HepG2 (cell line): ENCODE results near the gene PCBP4. TPM values are rescaled to one million over a fixed set of nuclear protein-coding genes. Genes with fewer than 3 reads are reported as not detected.

Experiments
- ATAC-seq: fragments of 200-7000 bp; cut with Tn5 transposase; 3 replicates; pipeline ENCODE4 v1.9.1; 2020; ENCODE audit warnings: mild to moderate bottlenecking, moderate library complexity
- BruUV-seq: library from RNA; stranded (reverse); fragments of 400-500 nt; replicated peaks from 2 replicates; lab custom pipeline; 2021; lab: Mats Ljungman, UMichigan
- CTCF ChIA-PET: fragments of 300-600 bp; formaldehyde crosslinking; extraction: SDS; loops from one replicate; lab custom pipeline; 2021; ENCODE audit warnings: low total read pairs, inconsistent platforms, low intra/inter-chr PET ratio; lab: Yijun Ruan, JAX
- POLR2A ChIA-PET: fragments of 350-600 bp; sonication (Branson Sonifier 250); formaldehyde crosslinking; loops from one replicate; lab custom pipeline; 2020; ENCODE audit warnings: antibody characterized with exemption, inconsistent platforms; lab: Yijun Ruan, JAX
- DNase-seq: peaks from one replicate; pipeline ENCODE4 v3.0.0-alpha.2; 2015; ENCODE audit warnings: low spot score
- FAIRE-seq: peaks from 3 replicates; lab custom pipeline; 2011; peaks lifted over from hg19 to GRCh38; lab: Jason Lieb, UNC
- H2AFZ ChIP-seq: one replicate; pipeline ENCODE4 v1.6.1; 2011; ENCODE audit warnings: low read length, inconsistent platforms
- H3K27ac ChIP-seq: fragments of 300-600 bp; 3 replicates; pipeline ENCODE4 v1.8.0; 2011; ENCODE audit warnings: mixed run types, mild to moderate bottlenecking, mixed read lengths, low read length, inconsistent platforms; ENCODE audit not compliant: insufficient read depth; ENCODE audit errors: extremely low read length
- H3K27me3 ChIP-seq, 2 experiments: fragments of 200-600 bp in 1 of 2; 2 replicates in 1 of 2; 3 replicates in 1 of 2; pipeline versions ENCODE4 v1.6.0 to v1.8.0; 2011; ENCODE audit warnings: low read length in 2 of 2, mild to moderate bottlenecking in 2 of 2, moderate library complexity in 2 of 2, inconsistent platforms in 1 of 2; ENCODE audit not compliant: insufficient read depth in 2 of 2, control insufficient read depth in 1 of 2
- H3K36me3 ChIP-seq, 2 experiments: fragments of 200-600 bp in 1 of 2; replicated peaks in 1 of 2; 2 replicates in 1 of 2; 3 replicates in 1 of 2; pipeline versions ENCODE4 v1.5.1 to v1.8.0; 2011; ENCODE audit warnings: low read length in 2 of 2, inconsistent platforms in 1 of 2; ENCODE audit not compliant: insufficient read depth in 2 of 2, control insufficient read depth in 1 of 2
- H3K4me1 ChIP-seq: 2 replicates; pipeline ENCODE4 v1.5.1; 2012; ENCODE audit warnings: low read length, inconsistent platforms; ENCODE audit not compliant: insufficient read depth
- H3K4me2 ChIP-seq: 2 replicates; pipeline ENCODE4 v1.6.0; 2011; ENCODE audit warnings: low read depth, low read length, inconsistent platforms
- H3K4me3 ChIP-seq, 3 experiments: fragments of 200-600 bp in 1 of 3; sonication (generic), shearing (Covaris generic) in 1 of 3; replicated peaks in 1 of 3; 2 replicates each; pipeline ENCODE4 v1.5.1; 2011 to 2016; ENCODE audit warnings: low read length in 3 of 3, inconsistent platforms in 2 of 3, low read depth in 2 of 3, mild to moderate bottlenecking in 2 of 3, control low read depth in 1 of 3, mixed read lengths in 1 of 3; ENCODE audit not compliant: insufficient read depth in 1 of 3
- H3K79me2 ChIP-seq: one replicate; pipeline ENCODE4 v1.6.1; 2011; ENCODE audit warnings: low read length, inconsistent platforms; ENCODE audit not compliant: insufficient read depth
- H3K9ac ChIP-seq: 2 replicates; pipeline ENCODE4 v1.6.0; 2011; ENCODE audit warnings: mild to moderate bottlenecking, low read depth, low read length, inconsistent platforms; ENCODE audit not compliant: insufficient read depth
- H3K9me3 ChIP-seq: 2 replicates; pipeline ENCODE4 v1.5.1; 2012; ENCODE audit warnings: mild to moderate bottlenecking, low read length
- H4K20me1 ChIP-seq: 2 replicates; pipeline ENCODE4 v1.6.0; 2011; ENCODE audit warnings: inconsistent platforms, mild to moderate bottlenecking, low read length, moderate library complexity; ENCODE audit not compliant: insufficient read depth
- AKAP8 ChIP-seq: sonication (generic); formaldehyde crosslinking; IDR thresholded peaks from 2 replicates; pipeline ENCODE4 v1.5.1; 2020; ENCODE audit warnings: mild to moderate bottlenecking, missing genetic modification reagents
- CBX1 ChIP-seq: IDR thresholded peaks from one replicate; pipeline ENCODE4 v1.6.1; 2016; ENCODE audit warnings: antibody characterized with exemption, low read depth
- CHD2 ChIP-seq: IDR thresholded peaks from 2 replicates; pipeline ENCODE4 v1.6.1; 2011; ENCODE audit warnings: low read depth, low read length, improper control_type of control experiment
- HES4 ChIP-seq: sonication (generic); formaldehyde crosslinking; IDR thresholded peaks from 2 replicates; pipeline ENCODE4 v1.9.0; 2021; ENCODE audit warnings: mild to moderate bottlenecking, missing genetic modification reagents, borderline replicate concordance
- KLF6 ChIP-seq: IDR thresholded peaks from 2 replicates; pipeline ENCODE4 v1.8.0; 2016; ENCODE audit warnings: missing biosample characterization, missing genetic modification reagents
- PAF1 ChIP-seq: IDR thresholded peaks from 2 replicates; pipeline ENCODE4 v1.6.1; 2016; ENCODE audit warnings: missing genetic modification reagents, missing compliant biosample characterization
- PHF20 ChIP-seq: sonication (generic); formaldehyde crosslinking; IDR thresholded peaks from 2 replicates; pipeline ENCODE4 v1.5.0; 2020; ENCODE audit warnings: mild to moderate bottlenecking, missing genetic modification reagents
- REXO4 ChIP-seq: sonication (generic); formaldehyde crosslinking; IDR thresholded peaks from 2 replicates; pipeline ENCODE4 v1.8.0; 2022; ENCODE audit warnings: missing genetic modification reagents, mild to moderate bottlenecking, borderline replicate concordance
- SKI ChIP-seq: fragments of 450-650 bp; IDR thresholded peaks from one replicate; pipeline ENCODE4 v1.6.1; 2018; ENCODE audit warnings: mild to moderate bottlenecking; ENCODE audit not compliant: partially characterized antibody
- SMYD3 ChIP-seq: sonication (generic); formaldehyde crosslinking; IDR thresholded peaks from 2 replicates; pipeline ENCODE4 v1.8.1; 2023; ENCODE audit warnings: mild to moderate bottlenecking, missing genetic modification reagents
- SP2 ChIP-seq: sonication (generic); formaldehyde crosslinking; IDR thresholded peaks from 2 replicates; pipeline ENCODE4 v1.5.1; 2020; ENCODE audit warnings: mild to moderate bottlenecking, missing genetic modification reagents
- TRIM24 ChIP-seq: sonication (generic); formaldehyde crosslinking; IDR thresholded peaks from 2 replicates; pipeline ENCODE4 v1.8.0; 2022; ENCODE audit warnings: mild to moderate bottlenecking, missing genetic modification reagents
- ZFP82 ChIP-seq: sonication (generic); formaldehyde crosslinking; IDR thresholded peaks from 2 replicates; pipeline ENCODE4 v1.5.1; 2020; ENCODE audit warnings: mild to moderate bottlenecking, missing genetic modification reagents, borderline replicate concordance
- ZKSCAN8 ChIP-seq: IDR thresholded peaks from 2 replicates; pipeline ENCODE4 v1.6.1; 2016; ENCODE audit warnings: borderline replicate concordance, missing genetic modification reagents, missing compliant biosample characterization
- ZNF543 ChIP-seq: sonication (generic); formaldehyde crosslinking; IDR thresholded peaks from 2 replicates; pipeline ENCODE4 v1.4.0; 2020; ENCODE audit warnings: mild to moderate bottlenecking, missing genetic modification reagents
- ZNF660 ChIP-seq: sonication (generic); formaldehyde crosslinking; IDR thresholded peaks from 2 replicates; pipeline ENCODE4 v1.5.1; 2020; ENCODE audit warnings: mild to moderate bottlenecking, low read depth, missing genetic modification reagents, borderline replicate concordance
- ZNF816 ChIP-seq: sonication (generic); formaldehyde crosslinking; IDR thresholded peaks from 2 replicates; pipeline ENCODE4 v1.8.0; 2022; ENCODE audit warnings: missing genetic modification reagents, mild to moderate bottlenecking, borderline replicate concordance
- WGBS: methylation state at CpG from one replicate; pipeline ENCODE4 v1.1.6; 2017; ENCODE audit warnings: low lambda C conversion rate; 5-methylcytosine and 5-hydroxymethylcytosine counted together
- in situ Hi-C: cut with HindIII; loops from 2 replicates; pipeline ENCODE4 v1.10.0; 2017; ENCODE audit warnings: low pct_unique_long_range_greater_than_20kb; ENCODE audit not compliant: extremely low pct_ligation_motif_present
- intact Hi-C: fragments of 100-400 bp; cut with micrococcal nuclease; formaldehyde crosslinking; loops from one replicate; pipeline ENCODE4 v1.10.0; 2022; ENCODE audit not compliant: unreplicated experiment
- polyA plus RNA-seq, 8 experiments: library from polyadenylated mRNA; depleted of rRNA in 3 of 8; stranded (reverse) in 7 of 8; unstranded in 1 of 8; fragments of >200 nt; fragmentation: Illumina TruSeq in 4 of 8; extraction: Trizol in 4 of 8; gene quantifications; 2 replicates each; pipeline versions ENCODE4 v1.2.1 to v1.2.3, GENCODE V29; 2011 to 2016; ENCODE audit warnings: low read depth in 4 of 8, missing spikeins in 1 of 8, mixed read lengths in 1 of 8; ENCODE audit not compliant: insufficient read depth in 1 of 8
- total RNA-seq, 5 experiments: library from RNA; depleted of rRNA; stranded (reverse); fragments of >200 nt; fragmentation: Illumina TruSeq; extraction: Trizol; gene quantifications; 2 replicates each; pipeline ENCODE4 v1.2.3, GENCODE V29; 2016; ENCODE audit warnings: low read depth in 1 of 5
- TF ChIP-seq, protein P1 (sequence below): fragments of 450-650 bp; IDR thresholded peaks from 2 replicates; pipeline ENCODE4 v1.6.1; 2016
- TF ChIP-seq, protein P2 (sequence below): sonication (generic); formaldehyde crosslinking; IDR thresholded peaks from 2 replicates; pipeline ENCODE4 v1.8.0; 2022; ENCODE audit warnings: mild to moderate bottlenecking, missing genetic modification reagents, moderate library complexity

Gene PCBP4
- total and polyA plus RNA-seq, 2 of the 13 experiments (the other 11 are each of a cell fraction or from before 2014, with no cell fraction given): 36.8 to 51.3 TPM

DNA sequence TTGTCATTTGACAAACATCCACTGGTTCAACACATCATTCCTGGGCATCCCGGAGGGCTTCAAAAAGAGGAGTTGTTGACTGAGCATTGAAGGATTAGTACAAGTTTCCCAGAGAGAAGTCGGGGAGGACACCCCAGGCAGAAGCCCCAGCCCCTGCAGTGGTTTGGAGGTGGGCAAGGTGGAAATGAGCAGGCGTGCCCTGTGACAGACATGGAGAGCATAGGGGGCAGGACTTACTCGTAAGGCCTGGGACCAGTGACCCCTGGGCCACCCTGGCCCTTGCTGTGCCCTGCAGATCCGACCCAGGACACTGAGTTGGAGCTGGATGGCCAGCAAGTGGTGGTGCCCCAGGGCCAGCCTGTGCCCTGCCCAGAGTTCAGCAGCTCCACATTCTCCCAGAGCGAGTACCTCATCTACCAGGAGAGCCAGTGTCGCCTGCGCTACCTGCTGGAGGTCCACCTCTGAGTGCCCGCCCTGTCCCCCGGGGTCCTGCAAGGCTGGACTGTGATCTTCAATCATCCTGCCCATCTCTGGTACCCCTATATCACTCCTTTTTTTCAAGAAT lies 19.2 kb downstream of the PCBP4 start:
- H3K4me1 ChIP-seq: peaks cover 26% of the 10 kb centered on the region
- no TSS peak for BruUV-seq
- intact Hi-C loops: no loop called here
- no peak for FAIRE-seq
- no peak for TF ChIP-seq PAF1 (CRISPR knock-in tag)
- TF ChIP-seq, protein P1, sequence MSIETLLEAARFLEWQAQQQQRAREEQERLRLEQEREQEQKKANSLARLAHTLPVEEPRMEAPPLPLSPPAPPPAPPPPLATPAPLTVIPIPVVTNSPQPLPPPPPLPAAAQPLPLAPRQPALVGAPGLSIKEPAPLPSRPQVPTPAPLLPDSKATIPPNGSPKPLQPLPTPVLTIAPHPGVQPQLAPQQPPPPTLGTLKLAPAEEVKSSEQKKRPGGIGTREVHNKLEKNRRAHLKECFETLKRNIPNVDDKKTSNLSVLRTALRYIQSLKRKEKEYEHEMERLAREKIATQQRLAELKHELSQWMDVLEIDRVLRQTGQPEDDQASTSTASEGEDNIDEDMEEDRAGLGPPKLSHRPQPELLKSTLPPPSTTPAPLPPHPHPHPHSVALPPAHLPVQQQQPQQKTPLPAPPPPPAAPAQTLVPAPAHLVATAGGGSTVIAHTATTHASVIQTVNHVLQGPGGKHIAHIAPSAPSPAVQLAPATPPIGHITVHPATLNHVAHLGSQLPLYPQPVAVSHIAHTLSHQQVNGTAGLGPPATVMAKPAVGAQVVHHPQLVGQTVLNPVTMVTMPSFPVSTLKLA: no peak
- TF ChIP-seq ZKSCAN8: no peak
- no peak for TF ChIP-seq AKAP8 (CRISPR knock-in tag)
- no peak for TF ChIP-seq SP2
- TF ChIP-seq, protein P2, sequence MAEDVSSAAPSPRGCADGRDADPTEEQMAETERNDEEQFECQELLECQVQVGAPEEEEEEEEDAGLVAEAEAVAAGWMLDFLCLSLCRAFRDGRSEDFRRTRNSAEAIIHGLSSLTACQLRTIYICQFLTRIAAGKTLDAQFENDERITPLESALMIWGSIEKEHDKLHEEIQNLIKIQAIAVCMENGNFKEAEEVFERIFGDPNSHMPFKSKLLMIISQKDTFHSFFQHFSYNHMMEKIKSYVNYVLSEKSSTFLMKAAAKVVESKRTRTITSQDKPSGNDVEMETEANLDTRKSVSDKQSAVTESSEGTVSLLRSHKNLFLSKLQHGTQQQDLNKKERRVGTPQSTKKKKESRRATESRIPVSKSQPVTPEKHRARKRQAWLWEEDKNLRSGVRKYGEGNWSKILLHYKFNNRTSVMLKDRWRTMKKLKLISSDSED: no peak
- no peak for TF ChIP-seq KLF6 (CRISPR knock-in tag)
- TF ChIP-seq ZFP82 (CRISPR knock-in tag): no peak
- no peak for TF ChIP-seq SMYD3 (CRISPR knock-in tag)
- TF ChIP-seq CBX1: no peak
- no peak for TF ChIP-seq ZNF660 (CRISPR knock-in tag)
- no peak for TF ChIP-seq ZNF816 (CRISPR knock-in tag)
- TF ChIP-seq CHD2: no peak
- TF ChIP-seq REXO4 (CRISPR knock-in tag): no peak
- TF ChIP-seq SKI: no peak
- no peak for TF ChIP-seq HES4
- TF ChIP-seq TRIM24 (CRISPR knock-in tag): no peak
- TF ChIP-seq ZNF543 (CRISPR knock-in tag): no peak
- no peak for TF ChIP-seq PHF20 (CRISPR knock-in tag)
- TF ChIP-seq, all 625 proteins: peak for 0
- no peaks in the 10 kb centered on the region for H3K36me3 ChIP-seq
- CTCF ChIA-PET: no interaction called here
- no peak overlapping the region for H3K4me2 ChIP-seq
- no peaks in the 10 kb centered on the region for H4K20me1 ChIP-seq
- no peak overlapping the region for H3K9ac ChIP-seq
- WGBS: 93% methylated on average over 6 of the region's 10 CpGs
- H3K27me3 ChIP-seq: no peaks in the 10 kb centered on the region
- no peak for DNase-seq
- H2AFZ ChIP-seq: no peak overlapping the region
- H3K9me3 ChIP-seq: no peaks in the 10 kb centered on the region
- in situ Hi-C loops: no loop called here
- no peak for ATAC-seq
- POLR2A ChIA-PET: no interaction called here
- no peak overlapping the region for H3K4me3 ChIP-seq
- no peak overlapping the region for H3K27ac ChIP-seq
- no peaks in the 10 kb centered on the region for H3K79me2 ChIP-seq
